HG03045 (cell line): ENCODE data around the gene ENPP7.

Experiments
- ATAC-seq: cut with Tn5 transposase; IDR thresholded peaks from one replicate; pipeline ENCODE4 v1.9.1; 2021; ENCODE audit warnings: mild to moderate bottlenecking, moderate library complexity; ENCODE audit not compliant: unreplicated experiment

ENPP7 gene

GRCh38 chr17:79730437-79730768, 340 bp upstream of the ENPP7 start:
- ATAC-seq = no peak

- ATAC-seq = no peak
Observed at GRCh38 chr17:79732254-79732653, 1.5 kb downstream of the ENPP7 start.

- ATAC-seq = no peak
Observed at GRCh38 chr17:79732804-79733691, 2.3 kb downstream of the ENPP7 start.

GRCh38 chr17:79733692-79734070, 2.9 kb downstream of the ENPP7 start:
- no peak for ATAC-seq

GRCh38 chr17:79735096-79735495, 4.4 kb downstream of the ENPP7 start:
- ATAC-seq = no peak

GRCh38 chr17:79737046-79737921, 6.5 kb downstream of the ENPP7 start:
- ATAC-seq = no peak

GRCh38 chr17:79737922-79738578, 7.3 kb downstream of the ENPP7 start:
- no peak for ATAC-seq

GRCh38 chr17:79738643-79739042, 7.9 kb downstream of the ENPP7 start:
- no peak for ATAC-seq

- ATAC-seq = no peak
Observed at GRCh38 chr17:79739148-79740062, 8.7 kb downstream of the ENPP7 start.

- no peak for ATAC-seq
Observed at GRCh38 chr17:79740413-79740812, 9.7 kb downstream of the ENPP7 start.

GRCh38 chr17:79741401-79741750, 10.6 kb downstream of the ENPP7 start:
- no peak for ATAC-seq

- no peak for ATAC-seq
Observed at GRCh38 chr17:79741751-79742588, 11.2 kb downstream of the ENPP7 start.

- no peak for ATAC-seq
Observed at GRCh38 chr17:79742589-79742918, 11.8 kb downstream of the ENPP7 start.

- ATAC-seq = no peak
Observed at GRCh38 chr17:79742951-79743476, 12.3 kb downstream of the ENPP7 start.

GRCh38 chr17:79743614-79744013, 12.9 kb downstream of the ENPP7 start:
- no peak for ATAC-seq

- ATAC-seq = no peak
Observed at GRCh38 chr17:79745641-79746105, 14.9 kb downstream of the ENPP7 start.

- no peak for ATAC-seq
Observed at GRCh38 chr17:79746889-79747507, 16.3 kb downstream of the ENPP7 start.

- ATAC-seq = no peak
Observed at GRCh38 chr17:79747508-79748294, 17.0 kb downstream of the ENPP7 start.
